ENCODE measurements around the gene TMEM63A.

TMEM63A gene

GRCh38 chr1:225919906-225920305 is 37.7 kb upstream of the TMEM63A start:
- peak; percentile 75 for DNase-seq (ENCODE audit: low read depth)
- Histone ChIP-seq H3K9me3 (ENCODE audit: control insufficient read depth, low read length) (no peaks in the 10 kb centered on the region), H3K27me3 (replicated peaks; ENCODE audit: control insufficient read depth, insufficient read depth, low read length) (no peaks in the 10 kb centered on the region), H3K36me3 (ENCODE audit: control insufficient read depth, insufficient read depth, low read length, severe bottlenecking) (peaks cover 38% of the 10 kb centered on the region), H3K4me3 (ENCODE audit: low read length) (no peak overlapping the region), H3K9ac (ENCODE audit: low read length) (peak overlapping the region; percentile 22), H3K4me1 (ENCODE audit: control insufficient read depth, insufficient read depth, low read length) (peaks cover 20% of the 10 kb centered on the region)

- Histone ChIP-seq H3K27me3 (replicated peaks; ENCODE audit: control insufficient read depth, insufficient read depth, low read length) (no peaks in the 10 kb centered on the region), H3K4me1 (ENCODE audit: control insufficient read depth, insufficient read depth, low read length) (peaks cover 18% of the 10 kb centered on the region), H3K36me3 (ENCODE audit: control insufficient read depth, insufficient read depth, low read length, severe bottlenecking) (peaks cover 38% of the 10 kb centered on the region), H3K9ac (ENCODE audit: low read length) (no peak overlapping the region), H3K9me3 (ENCODE audit: control insufficient read depth, low read length) (no peaks in the 10 kb centered on the region), H3K4me3 (ENCODE audit: low read length) (no peak overlapping the region)
- no peak for DNase-seq (ENCODE audit: low read depth)
These were observed 36.1 kb upstream of the TMEM63A start for GRCh38 chr1:225918280-225918679.

GRCh38 chr1:225917536-225917935 is 35.4 kb upstream of the TMEM63A start:
- Histone ChIP-seq H3K9me3 (ENCODE audit: control insufficient read depth, low read length) (no peaks in the 10 kb centered on the region), H3K4me3 (ENCODE audit: low read length) (no peak overlapping the region), H3K4me1 (ENCODE audit: control insufficient read depth, insufficient read depth, low read length) (peaks cover 12% of the 10 kb centered on the region), H3K9ac (ENCODE audit: low read length) (no peak overlapping the region), H3K27me3 (replicated peaks; ENCODE audit: control insufficient read depth, insufficient read depth, low read length) (no peaks in the 10 kb centered on the region), H3K36me3 (ENCODE audit: control insufficient read depth, insufficient read depth, low read length, severe bottlenecking) (peaks cover 38% of the 10 kb centered on the region)
- DNase-seq (ENCODE audit: low read depth), result no peak

GRCh38 chr1:225917101-225917500 is 34.9 kb upstream of the TMEM63A start:
- Histone ChIP-seq H3K4me3 (ENCODE audit: low read length) (no peak overlapping the region), H3K4me1 (ENCODE audit: control insufficient read depth, insufficient read depth, low read length) (peaks cover 8% of the 10 kb centered on the region), H3K9me3 (ENCODE audit: control insufficient read depth, low read length) (no peaks in the 10 kb centered on the region), H3K36me3 (ENCODE audit: control insufficient read depth, insufficient read depth, low read length, severe bottlenecking) (peaks cover 37% of the 10 kb centered on the region), H3K27me3 (replicated peaks; ENCODE audit: control insufficient read depth, insufficient read depth, low read length) (no peaks in the 10 kb centered on the region), H3K9ac (ENCODE audit: low read length) (no peak overlapping the region)
- no peak for DNase-seq (ENCODE audit: low read depth)

- no peaks in the 10 kb centered on the region for H3K27me3 ChIP-seq (replicated peaks; ENCODE audit: control insufficient read depth, insufficient read depth, low read length)
- peaks cover 12% of the 10 kb centered on the region for H3K4me1 ChIP-seq (ENCODE audit: control insufficient read depth, insufficient read depth, low read length)
- no peaks in the 10 kb centered on the region for H3K9me3 ChIP-seq (ENCODE audit: control insufficient read depth, low read length)
- H3K36me3 ChIP-seq (ENCODE audit: control insufficient read depth, insufficient read depth, low read length, severe bottlenecking), result peaks cover 21% of the 10 kb centered on the region
- no peak for DNase-seq (ENCODE audit: low read depth)
- H3K9ac ChIP-seq (ENCODE audit: low read length), result no peak overlapping the region
- no peak overlapping the region for H3K4me3 ChIP-seq (ENCODE audit: low read length)
These were observed 33.4 kb upstream of the TMEM63A start for GRCh38 chr1:225915538-225915991.

GRCh38 chr1:225914947-225915346 is 32.8 kb upstream of the TMEM63A start:
- Histone ChIP-seq H3K9me3 (ENCODE audit: control insufficient read depth, low read length) (no peaks in the 10 kb centered on the region), H3K9ac (ENCODE audit: low read length) (no peak overlapping the region), H3K4me1 (ENCODE audit: control insufficient read depth, insufficient read depth, low read length) (peaks cover 10% of the 10 kb centered on the region), H3K27me3 (replicated peaks; ENCODE audit: control insufficient read depth, insufficient read depth, low read length) (no peaks in the 10 kb centered on the region), H3K4me3 (ENCODE audit: low read length) (no peak overlapping the region), H3K36me3 (ENCODE audit: control insufficient read depth, insufficient read depth, low read length, severe bottlenecking) (peaks cover 18% of the 10 kb centered on the region)
- no peak for DNase-seq (ENCODE audit: low read depth)

GRCh38 chr1:225914391-225914790 is 32.2 kb upstream of the TMEM63A start:
- peaks cover 18% of the 10 kb centered on the region for H3K36me3 ChIP-seq (ENCODE audit: control insufficient read depth, insufficient read depth, low read length, severe bottlenecking)
- H3K27me3 ChIP-seq (replicated peaks; ENCODE audit: control insufficient read depth, insufficient read depth, low read length), result no peaks in the 10 kb centered on the region
- H3K9ac ChIP-seq (ENCODE audit: low read length), result no peak overlapping the region
- DNase-seq (ENCODE audit: low read depth), result no peak
- no peak overlapping the region for H3K4me3 ChIP-seq (ENCODE audit: low read length)
- H3K4me1 ChIP-seq (ENCODE audit: control insufficient read depth, insufficient read depth, low read length), result peaks cover 5% of the 10 kb centered on the region
- no peaks in the 10 kb centered on the region for H3K9me3 ChIP-seq (ENCODE audit: control insufficient read depth, low read length)

- H3K4me1 ChIP-seq (ENCODE audit: control insufficient read depth, insufficient read depth, low read length), result peaks cover 4% of the 10 kb centered on the region
- peak overlapping the region; percentile 38 for H3K4me3 ChIP-seq (ENCODE audit: low read length)
- no peaks in the 10 kb centered on the region for H3K27me3 ChIP-seq (replicated peaks; ENCODE audit: control insufficient read depth, insufficient read depth, low read length)
- no peaks in the 10 kb centered on the region for H3K36me3 ChIP-seq (ENCODE audit: control insufficient read depth, insufficient read depth, low read length, severe bottlenecking)
- peak overlapping the region; percentile 64 for H3K9ac ChIP-seq (ENCODE audit: low read length)
- no peaks in the 10 kb centered on the region for H3K9me3 ChIP-seq (ENCODE audit: control insufficient read depth, low read length)
- peak; percentile 51 for DNase-seq (ENCODE audit: low read depth)
These were observed 29.3 kb upstream of the TMEM63A start for GRCh38 chr1:225911191-225912130.

- Histone ChIP-seq H3K27me3 (replicated peaks; ENCODE audit: control insufficient read depth, insufficient read depth, low read length) (no peaks in the 10 kb centered on the region), H3K36me3 (ENCODE audit: control insufficient read depth, insufficient read depth, low read length, severe bottlenecking) (no peaks in the 10 kb centered on the region), H3K9ac (ENCODE audit: low read length) (no peak overlapping the region), H3K9me3 (ENCODE audit: control insufficient read depth, low read length) (no peaks in the 10 kb centered on the region), H3K4me1 (ENCODE audit: control insufficient read depth, insufficient read depth, low read length) (peaks cover 4% of the 10 kb centered on the region), H3K4me3 (ENCODE audit: low read length) (no peak overlapping the region)
- no peak for DNase-seq (ENCODE audit: low read depth)
These were observed 27.3 kb upstream of the TMEM63A start for GRCh38 chr1:225909477-225909876.

- Histone ChIP-seq H3K9me3 (ENCODE audit: control insufficient read depth, low read length) (no peaks in the 10 kb centered on the region), H3K4me3 (ENCODE audit: low read length) (no peak overlapping the region), H3K9ac (ENCODE audit: low read length) (no peak overlapping the region), H3K27me3 (replicated peaks; ENCODE audit: control insufficient read depth, insufficient read depth, low read length) (no peaks in the 10 kb centered on the region), H3K36me3 (ENCODE audit: control insufficient read depth, insufficient read depth, low read length, severe bottlenecking) (no peaks in the 10 kb centered on the region), H3K4me1 (ENCODE audit: control insufficient read depth, insufficient read depth, low read length) (peaks cover 4% of the 10 kb centered on the region)
- DNase-seq (ENCODE audit: low read depth), result no peak
These were observed 26.6 kb upstream of the TMEM63A start for GRCh38 chr1:225908773-225909172.

GRCh38 chr1:225908013-225908640 is 25.9 kb upstream of the TMEM63A start:
- no peak overlapping the region for H3K9ac ChIP-seq (ENCODE audit: low read length)
- H3K27me3 ChIP-seq (replicated peaks; ENCODE audit: control insufficient read depth, insufficient read depth, low read length), result no peaks in the 10 kb centered on the region
- peaks cover 4% of the 10 kb centered on the region for H3K4me1 ChIP-seq (ENCODE audit: control insufficient read depth, insufficient read depth, low read length)
- no peaks in the 10 kb centered on the region for H3K36me3 ChIP-seq (ENCODE audit: control insufficient read depth, insufficient read depth, low read length, severe bottlenecking)
- DNase-seq (ENCODE audit: low read depth), result no peak
- no peaks in the 10 kb centered on the region for H3K9me3 ChIP-seq (ENCODE audit: control insufficient read depth, low read length)
- no peak overlapping the region for H3K4me3 ChIP-seq (ENCODE audit: low read length)
